ENCODE measurements around the gene NDUFAF3. TPM values are rescaled to one million over a fixed set of nuclear protein-coding genes. Genes with fewer than 3 reads are reported as not detected.

The NDUFAF3 gene
- total and polyA plus RNA-seq, 2 donors (not counting 1 experiment from before 2014, with no cell fraction given): 57.3 to 113 TPM

GRCh38 chr3:49005303-49005680, 16.6 kb upstream of the NDUFAF3 start:
- H3K27me3 ChIP-seq (ENCODE audit: control insufficient read depth, insufficient read depth, low read length): no peaks in the 10 kb centered on the region
- no peaks in the 10 kb centered on the region for H3K9me3 ChIP-seq (ENCODE audit: control insufficient read depth, insufficient read depth, low read depth, low read length)
- no peak for DNase-seq (ENCODE audit: low read depth in 2 of 2)
- no peak overlapping the region for H3K9ac ChIP-seq (ENCODE audit: insufficient read depth, low read length)
- no peak overlapping the region for H2AFZ ChIP-seq (ENCODE audit: low read length)
- peaks cover 3% of the 10 kb centered on the region for H3K36me3 ChIP-seq (ENCODE audit: control insufficient read depth, insufficient read depth, low read length)
- H3K4me3 ChIP-seq (replicated peaks in 1 of 4; ENCODE audit: control extremely low read depth in 1 of 4, insufficient read depth in 1 of 4, low read depth in 3 of 4, low read length in 4 of 4): no peak overlapping the region
- H3K4me1 ChIP-seq (ENCODE audit: control insufficient read depth, extremely low read depth, insufficient read depth, low read length): peaks cover 4% of the 10 kb centered on the region
- TF ChIP-seq EZH2 (IDR thresholded peaks at IDR 0.05; ENCODE audit: low read length, missing control alignments): no peak
- no peak for TF ChIP-seq CTCF (conservative IDR thresholded peaks at IDR 0.05 in 1 of 2, IDR thresholded peaks at IDR 0.05 in 1 of 2; ENCODE audit: low read depth in 1 of 2, low read length in 2 of 2)
- H3K27ac ChIP-seq (ENCODE audit: insufficient read depth, low read length): no peak overlapping the region
- no peak overlapping the region for H3K4me2 ChIP-seq (ENCODE audit: extremely low read depth, insufficient read depth, low read length)
- peaks cover 16% of the 10 kb centered on the region for H3K79me2 ChIP-seq (ENCODE audit: control insufficient read depth, insufficient read depth, low read length)
- H4K20me1 ChIP-seq (ENCODE audit: control insufficient read depth, extremely low read depth, insufficient read depth, low read length): no peaks in the 10 kb centered on the region

GRCh38 chr3:49005998-49006397, 15.9 kb upstream of the NDUFAF3 start:
- H3K79me2 ChIP-seq (ENCODE audit: control insufficient read depth, insufficient read depth, low read length): peaks cover 16% of the 10 kb centered on the region
- H3K4me1 ChIP-seq (ENCODE audit: control insufficient read depth, extremely low read depth, insufficient read depth, low read length): peaks cover 4% of the 10 kb centered on the region
- no peaks in the 10 kb centered on the region for H3K9me3 ChIP-seq (ENCODE audit: control insufficient read depth, insufficient read depth, low read depth, low read length)
- no peak for DNase-seq (ENCODE audit: low read depth in 2 of 2)
- no peaks in the 10 kb centered on the region for H4K20me1 ChIP-seq (ENCODE audit: control insufficient read depth, extremely low read depth, insufficient read depth, low read length)
- H3K27ac ChIP-seq (ENCODE audit: insufficient read depth, low read length): peak overlapping the region; percentile 85
- no peak overlapping the region for H2AFZ ChIP-seq (ENCODE audit: low read length)
- no peak overlapping the region for H3K9ac ChIP-seq (ENCODE audit: insufficient read depth, low read length)
- H3K4me2 ChIP-seq (ENCODE audit: extremely low read depth, insufficient read depth, low read length): peak overlapping the region; percentile 73
- H3K27me3 ChIP-seq (ENCODE audit: control insufficient read depth, insufficient read depth, low read length): no peaks in the 10 kb centered on the region
- TF ChIP-seq EZH2 (IDR thresholded peaks at IDR 0.05; ENCODE audit: low read length, missing control alignments) (no peak), CTCF (conservative IDR thresholded peaks at IDR 0.05 in 1 of 2, IDR thresholded peaks at IDR 0.05 in 1 of 2; ENCODE audit: low read depth in 1 of 2, low read length in 2 of 2) (no peak)
- H3K4me3 ChIP-seq (replicated peaks in 1 of 4; ENCODE audit: control extremely low read depth in 1 of 4, insufficient read depth in 1 of 4, low read depth in 3 of 4, low read length in 4 of 4): peak overlapping the region in 2 of 4 experiments; percentile 82 to 84
- H3K36me3 ChIP-seq (ENCODE audit: control insufficient read depth, insufficient read depth, low read length): peaks cover 3% of the 10 kb centered on the region

GRCh38 chr3:49006408-49007067, 15.4 kb upstream of the NDUFAF3 start:
- H3K27ac ChIP-seq (ENCODE audit: insufficient read depth, low read length): peak overlapping the region; percentile 85
- no peak overlapping the region for H2AFZ ChIP-seq (ENCODE audit: low read length)
- H3K9me3 ChIP-seq (ENCODE audit: control insufficient read depth, insufficient read depth, low read depth, low read length): no peaks in the 10 kb centered on the region
- peaks cover 21% of the 10 kb centered on the region for H3K79me2 ChIP-seq (ENCODE audit: control insufficient read depth, insufficient read depth, low read length)
- peak overlapping the region; percentile 73 for H3K4me2 ChIP-seq (ENCODE audit: extremely low read depth, insufficient read depth, low read length)
- TF ChIP-seq CTCF (conservative IDR thresholded peaks at IDR 0.05 in 1 of 2, IDR thresholded peaks at IDR 0.05 in 1 of 2; ENCODE audit: low read depth in 1 of 2, low read length in 2 of 2) (no peak), EZH2 (IDR thresholded peaks at IDR 0.05; ENCODE audit: low read length, missing control alignments) (no peak)
- H3K36me3 ChIP-seq (ENCODE audit: control insufficient read depth, insufficient read depth, low read length): peaks cover 5% of the 10 kb centered on the region
- H3K4me3 ChIP-seq (replicated peaks in 1 of 4; ENCODE audit: control extremely low read depth in 1 of 4, insufficient read depth in 1 of 4, low read depth in 3 of 4, low read length in 4 of 4): peak overlapping the region; percentile 51 to 84 (median 72)
- H4K20me1 ChIP-seq (ENCODE audit: control insufficient read depth, extremely low read depth, insufficient read depth, low read length): no peaks in the 10 kb centered on the region
- H3K4me1 ChIP-seq (ENCODE audit: control insufficient read depth, extremely low read depth, insufficient read depth, low read length): peaks cover 4% of the 10 kb centered on the region
- DNase-seq (ENCODE audit: low read depth in 2 of 2): peak; percentile 60 to 72
- H3K9ac ChIP-seq (ENCODE audit: insufficient read depth, low read length): peak overlapping the region; percentile 71
- no peaks in the 10 kb centered on the region for H3K27me3 ChIP-seq (ENCODE audit: control insufficient read depth, insufficient read depth, low read length)
